Memory B cell (primary cell): Measurements from ENCODE around the gene TRIM58.
A peak's percentile ranks its signal among the peaks of the same experiment; 100 is the strongest.

Source experiments
- ATAC-seq: fragments of 150-1000 bp; cut with Tn5 transposase; 2 replicates; pipeline ENCODE4 v1.10.0; 2021; ENCODE audit warnings: low read depth, mild to moderate bottlenecking, moderate library complexity
- DNase-seq, 2 donors: peaks; one replicate each; pipeline ENCODE4 v3.0.0; 2022; ENCODE audit warnings: low spot score in 2 of 2
- H3K27ac Mint-ChIP-seq: one replicate; pipeline ENCODE4 v1.8.0; 2022; ENCODE audit warnings: mild to moderate bottlenecking, moderate library complexity, mixed read lengths
- H3K27me3 Mint-ChIP-seq: one replicate; pipeline ENCODE4 v1.8.0; 2022; ENCODE audit warnings: mixed read lengths
- H3K36me3 Mint-ChIP-seq: one replicate; pipeline ENCODE4 v1.8.0; 2022; ENCODE audit warnings: mild to moderate bottlenecking, mixed read lengths
- H3K4me1 Mint-ChIP-seq: one replicate; pipeline ENCODE4 v1.8.0; 2022; ENCODE audit warnings: mixed read lengths
- H3K4me3 Mint-ChIP-seq: one replicate; pipeline ENCODE4 v1.8.0; 2022; ENCODE audit warnings: mild to moderate bottlenecking, moderate library complexity, mixed read lengths
- H3K9me3 Mint-ChIP-seq: one replicate; pipeline ENCODE4 v1.8.0; 2022; ENCODE audit warnings: mixed read lengths

Gene TRIM58

DNA sequence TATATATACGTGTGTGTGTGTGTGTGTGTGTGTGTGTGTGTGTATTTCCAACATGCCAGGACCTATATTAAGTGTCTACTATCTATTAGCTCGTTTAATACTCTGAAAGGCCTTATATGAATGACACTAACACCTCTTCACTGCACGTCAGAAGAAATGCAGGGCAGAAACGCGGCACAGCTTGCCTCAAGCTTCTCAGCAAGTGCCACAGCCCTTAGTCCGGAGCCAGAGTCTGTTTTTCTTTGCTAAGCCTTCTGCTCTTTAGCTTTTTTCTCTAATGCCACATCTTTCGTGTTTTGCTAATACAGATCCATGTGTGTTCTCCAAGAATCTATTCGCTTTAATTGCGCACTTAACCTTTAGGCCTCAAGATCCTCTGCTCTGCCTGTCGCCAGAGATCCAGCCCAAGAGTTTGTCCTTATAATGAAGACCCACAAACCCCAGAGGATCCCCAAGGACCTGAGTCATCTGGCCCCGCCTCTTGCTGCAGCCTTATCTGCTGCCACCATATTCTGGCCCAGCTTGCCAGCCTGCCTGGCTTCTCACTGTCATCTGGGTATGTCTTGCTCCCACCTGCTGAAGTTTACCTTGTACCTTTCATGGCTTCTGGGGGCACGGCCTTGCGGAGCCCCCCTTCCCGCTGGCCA is 2.0 kb upstream of the TRIM58 start:
- ATAC-seq = no peak
- Mint-ChIP-seq H3K4me1 (peaks cover 6% of the 10 kb centered on the region), H3K27ac (no peak overlapping the region), H3K27me3 (peaks cover 15% of the 10 kb centered on the region), H3K4me3 (no peak overlapping the region), H3K9me3 (peaks cover 3% of the 10 kb centered on the region), H3K36me3 (no peaks in the 10 kb centered on the region)
- no peak for DNase-seq

DNA sequence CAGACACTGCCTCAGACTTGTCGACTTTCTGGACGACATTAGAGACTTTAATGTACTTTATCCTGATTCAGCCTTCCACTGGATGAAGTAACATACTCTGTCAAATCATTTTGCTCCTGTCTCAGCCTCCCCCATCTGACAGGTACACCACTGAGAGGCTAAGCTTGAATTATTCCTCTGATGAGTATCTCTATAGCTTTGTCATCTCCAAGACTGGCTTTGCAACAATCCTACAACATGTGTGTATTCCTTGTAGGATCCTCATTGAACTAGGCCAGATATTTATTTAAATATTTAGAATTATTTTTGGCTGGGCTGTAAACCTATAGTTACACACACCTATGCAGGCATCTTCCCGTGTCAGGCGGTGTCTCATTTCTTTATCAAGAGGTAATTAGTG is 1.1 kb upstream of the TRIM58 start:
- Mint-ChIP-seq H3K27me3 (peaks cover 15% of the 10 kb centered on the region), H3K4me3 (no peak overlapping the region)

DNA sequence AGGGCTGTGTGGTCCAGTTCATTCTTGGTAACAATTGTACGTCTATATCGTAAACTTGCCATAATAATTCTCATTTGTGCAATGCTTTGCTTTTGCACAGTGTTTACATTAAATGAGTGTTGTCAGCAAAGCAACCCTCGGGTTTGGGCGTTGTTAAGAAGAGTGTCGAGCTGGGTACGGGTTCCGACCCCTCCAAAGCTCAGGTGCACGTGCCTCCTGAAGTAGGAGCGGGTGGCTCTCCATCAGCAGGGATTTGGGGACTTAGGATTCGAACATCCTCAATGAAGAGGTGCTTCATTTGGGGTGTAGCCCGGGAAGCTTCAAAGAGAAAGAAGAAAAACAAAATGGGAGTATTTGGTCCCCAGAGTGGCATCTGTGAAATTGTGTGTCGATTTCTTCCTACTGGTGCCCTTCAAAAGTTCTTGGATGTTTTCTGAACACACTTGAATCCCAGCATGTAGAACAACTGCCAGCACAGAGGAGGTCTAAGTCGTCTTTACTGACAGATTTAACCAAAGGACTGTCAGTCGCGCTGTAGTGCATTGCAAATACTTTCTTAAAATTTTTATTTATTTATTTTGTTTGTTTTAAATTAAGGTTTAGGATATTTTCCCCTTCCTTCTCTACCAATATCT is 1.1 kb downstream of the TRIM58 start:
- Mint-ChIP-seq H3K9me3 (peaks cover 3% of the 10 kb centered on the region), H3K4me3 (peak overlapping the region; percentile 76), H3K27ac (no peak overlapping the region), H3K4me1 (peaks cover 6% of the 10 kb centered on the region), H3K36me3 (no peaks in the 10 kb centered on the region), H3K27me3 (peaks cover 17% of the 10 kb centered on the region)
- peak in 1 of 2 donors; percentile 11 for DNase-seq
- ATAC-seq = no peak

More for the DNA sequence above, 1.1 kb upstream of the TRIM58 start:
- Mint-ChIP-seq H3K36me3 (no peaks in the 10 kb centered on the region), H3K4me1 (peaks cover 6% of the 10 kb centered on the region), H3K9me3 (peaks cover 3% of the 10 kb centered on the region), H3K27ac (no peak overlapping the region)
- DNase-seq (no peak), ATAC-seq (no peak)

DNA sequence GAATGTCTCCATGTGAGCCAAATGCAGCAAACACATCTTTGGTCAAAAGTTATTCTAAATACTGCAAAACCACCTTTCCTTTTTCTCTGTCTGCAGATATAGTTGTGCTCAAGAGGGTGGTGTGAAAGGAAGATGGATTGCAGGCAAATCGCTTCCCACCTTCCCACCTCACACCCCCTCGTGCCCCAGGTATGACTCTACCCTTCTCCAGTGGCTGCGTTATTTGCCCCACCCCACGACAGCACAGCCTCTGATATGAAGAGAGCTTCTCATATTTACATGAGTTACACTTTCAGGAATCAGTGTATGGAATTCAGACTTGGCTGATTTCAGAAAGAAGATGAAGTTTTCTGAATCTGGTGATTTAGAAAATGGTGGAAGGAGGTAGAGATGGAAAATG is 5.8 kb downstream of the TRIM58 start:
- Mint-ChIP-seq H3K4me1 (peaks cover 5% of the 10 kb centered on the region), H3K36me3 (no peaks in the 10 kb centered on the region), H3K27ac (no peak overlapping the region), H3K9me3 (no peaks in the 10 kb centered on the region), H3K4me3 (no peak overlapping the region), H3K27me3 (peaks cover 14% of the 10 kb centered on the region)
- ATAC-seq (no peak), DNase-seq (no peak)

DNA sequence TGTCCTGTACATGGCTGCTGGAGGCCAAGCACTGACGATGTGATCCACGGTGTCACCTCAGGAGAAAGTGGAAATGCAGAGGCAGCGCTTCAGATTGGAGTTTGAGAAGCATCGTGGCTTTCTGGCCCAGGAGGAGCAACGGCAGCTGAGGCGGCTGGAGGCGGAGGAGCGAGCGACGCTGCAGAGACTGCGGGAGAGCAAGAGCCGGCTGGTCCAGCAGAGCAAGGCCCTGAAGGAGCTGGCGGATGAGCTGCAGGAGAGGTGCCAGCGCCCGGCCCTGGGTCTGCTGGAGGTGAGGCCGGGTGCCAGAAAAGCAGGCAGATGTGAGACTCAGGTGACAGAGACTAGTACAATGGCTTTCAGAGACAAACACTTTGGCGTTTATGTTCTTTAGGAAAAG is 7.7 kb downstream of the TRIM58 start:
- DNase-seq (no peak), ATAC-seq (no peak)
- no peak overlapping the region for H3K4me3 Mint-ChIP-seq
- no peaks in the 10 kb centered on the region for H3K36me3 Mint-ChIP-seq
- peaks cover 8% of the 10 kb centered on the region for H3K27me3 Mint-ChIP-seq
- peaks cover 1% of the 10 kb centered on the region for H3K9me3 Mint-ChIP-seq
- no peak overlapping the region for H3K27ac Mint-ChIP-seq
- no peaks in the 10 kb centered on the region for H3K4me1 Mint-ChIP-seq

DNA sequence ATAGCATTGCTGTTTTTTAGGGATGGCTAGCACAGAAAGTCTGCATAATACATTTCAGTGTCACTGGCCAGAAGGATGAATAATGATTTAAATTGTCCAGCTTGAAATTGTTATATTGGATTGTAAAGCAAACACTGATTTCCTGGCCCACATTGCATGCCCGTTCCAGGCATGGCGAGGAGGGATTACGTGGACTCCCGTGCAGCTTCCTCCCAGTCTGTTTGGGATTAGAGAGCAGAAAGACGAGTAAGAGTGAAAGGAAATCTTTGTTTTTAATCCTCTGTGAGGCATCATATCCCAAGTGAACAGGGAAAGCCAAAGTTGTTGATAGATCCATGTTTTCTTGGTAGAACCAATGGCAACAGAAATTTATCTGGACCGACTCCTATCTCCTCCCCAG is 8.4 kb downstream of the TRIM58 start:
- H3K9me3 Mint-ChIP-seq = peaks cover 4% of the 10 kb centered on the region
- H3K36me3 Mint-ChIP-seq = no peaks in the 10 kb centered on the region
- H3K4me3 Mint-ChIP-seq = no peak overlapping the region
- H3K27ac Mint-ChIP-seq = no peak overlapping the region
- DNase-seq = no peak
- no peak for ATAC-seq
- peaks cover 8% of the 10 kb centered on the region for H3K27me3 Mint-ChIP-seq
- no peaks in the 10 kb centered on the region for H3K4me1 Mint-ChIP-seq

DNA sequence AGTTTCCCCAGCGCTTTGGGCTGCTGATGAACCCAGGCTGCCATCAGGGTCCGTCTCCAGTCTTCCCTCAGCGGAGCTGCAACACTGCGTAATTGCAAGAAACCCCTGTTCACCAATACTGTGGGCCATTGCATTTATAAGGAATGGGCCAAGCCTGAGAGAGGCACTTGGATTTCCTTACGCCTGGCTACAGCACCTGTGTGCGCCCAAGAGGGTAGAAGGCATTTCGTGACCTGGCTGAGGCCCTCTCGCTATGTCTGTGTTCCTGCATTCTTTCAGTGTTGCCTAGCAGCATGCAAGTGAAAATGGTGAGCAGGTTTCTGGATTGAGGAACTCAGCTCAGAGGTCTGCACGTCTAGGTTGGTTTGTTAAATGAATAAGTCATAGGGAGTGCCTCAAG is 26.4 kb downstream of the TRIM58 start:
- DNase-seq = no peak
- H3K4me1 Mint-ChIP-seq = no peaks in the 10 kb centered on the region

DNA sequence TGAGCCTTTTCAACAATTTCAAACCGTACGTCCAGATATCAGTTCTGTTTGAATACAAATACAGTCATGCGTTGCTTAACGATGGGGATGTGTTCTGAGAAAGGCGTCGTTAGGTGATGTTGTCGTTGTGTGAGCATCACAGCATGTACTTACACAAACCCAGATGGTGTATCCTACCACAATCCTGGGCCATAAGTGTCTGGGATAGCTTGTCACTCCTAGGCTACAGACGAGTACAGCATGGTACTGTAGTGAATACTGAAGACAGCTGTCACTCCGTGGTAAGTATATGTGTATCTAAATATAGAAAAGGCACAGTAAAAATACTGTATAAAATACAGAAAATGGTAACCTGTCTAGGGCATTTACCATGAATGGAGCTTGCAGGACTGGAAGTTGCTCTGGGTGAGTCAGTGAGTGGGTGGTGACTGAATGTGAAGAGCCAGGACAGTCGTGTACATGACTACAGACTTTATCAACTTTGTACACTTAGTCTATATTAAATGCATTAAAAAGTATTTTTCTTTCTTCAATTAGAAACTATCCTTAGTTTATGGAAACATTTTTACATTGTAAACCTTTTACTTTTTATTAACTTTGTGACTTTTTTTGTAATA is 27.9 kb downstream of the TRIM58 start:
- no peaks in the 10 kb centered on the region for H3K36me3 Mint-ChIP-seq
- H3K4me1 Mint-ChIP-seq = no peaks in the 10 kb centered on the region
- no peak for DNase-seq
- no peaks in the 10 kb centered on the region for H3K9me3 Mint-ChIP-seq
- no peak overlapping the region for H3K27ac Mint-ChIP-seq
- H3K27me3 Mint-ChIP-seq = no peaks in the 10 kb centered on the region
- ATAC-seq = no peak
- no peak overlapping the region for H3K4me3 Mint-ChIP-seq

More for the DNA sequence above, 26.4 kb downstream of the TRIM58 start:
- no peak for ATAC-seq
- peaks cover 2% of the 10 kb centered on the region for H3K27me3 Mint-ChIP-seq
- no peak overlapping the region for H3K4me3 Mint-ChIP-seq
- no peaks in the 10 kb centered on the region for H3K36me3 Mint-ChIP-seq
- peaks cover under 1% of the 10 kb centered on the region for H3K9me3 Mint-ChIP-seq
- no peak overlapping the region for H3K27ac Mint-ChIP-seq

DNA sequence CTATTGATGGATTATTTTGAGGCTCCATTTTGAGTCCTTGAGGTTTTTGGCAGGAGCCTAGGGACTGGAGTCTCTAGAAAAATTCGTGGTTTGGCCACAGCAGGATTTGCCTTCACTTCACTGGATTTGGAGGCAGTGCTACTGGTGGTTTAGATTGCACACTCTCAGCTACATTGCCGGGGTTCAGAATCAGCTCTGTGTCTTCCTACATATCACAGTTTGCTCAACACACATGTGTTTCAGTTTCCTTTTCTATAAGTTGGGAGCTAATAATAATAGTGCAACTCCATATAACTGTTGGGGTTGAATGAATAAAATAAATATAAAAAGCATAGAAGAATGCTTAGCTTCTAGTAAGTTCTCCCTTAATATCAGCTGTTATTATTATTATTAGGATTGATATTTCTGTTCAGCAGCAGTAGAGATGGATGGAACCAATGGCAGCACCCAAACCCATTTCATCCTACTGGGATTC is 38.2 kb downstream of the TRIM58 start, which contains the start of gene OR2W3:
Gene OR2W3, plus strand, starts transcription at position 425 of the 475 bp plus-strand sequence. Its CDS starts 0 bp downstream, at position 425.
- no peak within 1 kb of the TSS for H3K4me3 Mint-ChIP-seq
- H3K27me3 Mint-ChIP-seq = peaks cover 1% of the 10 kb centered on the region
- no peaks in the 10 kb centered on the region for H3K4me1 Mint-ChIP-seq
- ATAC-seq = no peak
- H3K27ac Mint-ChIP-seq = no peak within 1 kb of the TSS
- no peaks in the 10 kb centered on the region for H3K36me3 Mint-ChIP-seq
- H3K9me3 Mint-ChIP-seq = peaks cover 3% of the 10 kb centered on the region
- DNase-seq = no peak

DNA sequence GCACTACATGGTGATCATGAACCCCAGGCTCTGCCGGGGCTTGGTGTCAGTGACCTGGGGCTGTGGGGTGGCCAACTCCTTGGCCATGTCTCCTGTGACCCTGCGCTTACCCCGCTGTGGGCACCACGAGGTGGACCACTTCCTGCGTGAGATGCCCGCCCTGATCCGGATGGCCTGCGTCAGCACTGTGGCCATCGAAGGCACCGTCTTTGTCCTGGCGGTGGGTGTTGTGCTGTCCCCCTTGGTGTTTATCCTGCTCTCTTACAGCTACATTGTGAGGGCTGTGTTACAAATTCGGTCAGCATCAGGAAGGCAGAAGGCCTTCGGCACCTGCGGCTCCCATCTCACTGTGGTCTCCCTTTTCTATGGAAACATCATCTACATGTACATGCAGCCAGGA is 39.0 kb downstream of the TRIM58 start:
- no peak for DNase-seq
- no peak overlapping the region for H3K27ac Mint-ChIP-seq
- H3K9me3 Mint-ChIP-seq = peaks cover 3% of the 10 kb centered on the region
- H3K4me1 Mint-ChIP-seq = no peaks in the 10 kb centered on the region
- H3K27me3 Mint-ChIP-seq = peaks cover 1% of the 10 kb centered on the region
- H3K36me3 Mint-ChIP-seq = no peaks in the 10 kb centered on the region
- no peak overlapping the region for H3K4me3 Mint-ChIP-seq
- no peak for ATAC-seq

DNA sequence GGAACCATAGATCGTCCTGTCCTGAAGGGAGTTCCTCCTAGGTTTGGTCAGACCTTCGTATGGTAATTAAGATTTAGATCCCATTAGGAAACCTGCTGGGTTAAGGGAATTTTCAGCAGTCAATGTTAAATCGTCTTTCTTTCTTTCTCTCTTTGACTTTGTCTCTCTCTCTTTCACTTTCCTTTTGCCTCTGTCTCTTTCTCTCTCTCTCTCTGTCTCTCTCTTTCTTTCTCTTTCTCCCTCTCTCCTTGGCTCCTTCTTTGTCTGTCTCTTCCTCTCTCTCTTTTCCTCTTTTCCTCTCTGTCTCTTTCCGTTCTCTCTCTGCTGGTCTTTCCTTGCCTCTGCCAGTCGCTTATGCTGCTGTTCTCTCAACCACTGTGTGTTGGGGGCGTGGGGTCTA is 47.1 kb downstream of the TRIM58 start:
- Mint-ChIP-seq H3K36me3 (peaks cover 4% of the 10 kb centered on the region), H3K27me3 (peaks cover 3% of the 10 kb centered on the region), H3K9me3 (peaks cover 9% of the 10 kb centered on the region), H3K4me1 (peaks cover 15% of the 10 kb centered on the region), H3K27ac (no peak overlapping the region), H3K4me3 (no peak overlapping the region)
- no peak for DNase-seq
- no peak for ATAC-seq

DNA sequence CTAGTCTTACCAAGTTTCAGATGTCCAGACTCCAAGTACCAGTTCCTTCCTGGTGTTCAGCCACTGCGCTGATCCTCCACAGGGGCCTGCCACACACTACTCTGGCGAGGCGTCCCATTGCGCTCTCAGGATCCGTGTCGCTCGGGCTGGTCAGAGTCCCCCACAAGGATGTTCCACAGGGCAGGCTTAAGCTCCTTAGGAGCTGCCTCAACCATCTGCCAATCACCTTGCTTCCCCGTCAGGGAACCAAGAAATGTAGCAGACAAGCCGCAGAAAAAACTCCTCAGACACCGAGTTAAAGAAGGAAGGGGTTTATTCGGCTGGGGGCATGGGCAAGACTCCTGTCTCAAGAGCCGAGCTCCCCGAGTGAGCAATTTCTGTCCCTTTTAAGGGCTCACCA is 48.2 kb downstream of the TRIM58 start:
- Mint-ChIP-seq H3K27ac (no peak overlapping the region), H3K9me3 (peaks cover 9% of the 10 kb centered on the region), H3K4me3 (no peak overlapping the region), H3K36me3 (peaks cover 4% of the 10 kb centered on the region), H3K27me3 (peaks cover 3% of the 10 kb centered on the region), H3K4me1 (peaks cover 15% of the 10 kb centered on the region)
- DNase-seq (no peak), ATAC-seq (no peak)

DNA sequence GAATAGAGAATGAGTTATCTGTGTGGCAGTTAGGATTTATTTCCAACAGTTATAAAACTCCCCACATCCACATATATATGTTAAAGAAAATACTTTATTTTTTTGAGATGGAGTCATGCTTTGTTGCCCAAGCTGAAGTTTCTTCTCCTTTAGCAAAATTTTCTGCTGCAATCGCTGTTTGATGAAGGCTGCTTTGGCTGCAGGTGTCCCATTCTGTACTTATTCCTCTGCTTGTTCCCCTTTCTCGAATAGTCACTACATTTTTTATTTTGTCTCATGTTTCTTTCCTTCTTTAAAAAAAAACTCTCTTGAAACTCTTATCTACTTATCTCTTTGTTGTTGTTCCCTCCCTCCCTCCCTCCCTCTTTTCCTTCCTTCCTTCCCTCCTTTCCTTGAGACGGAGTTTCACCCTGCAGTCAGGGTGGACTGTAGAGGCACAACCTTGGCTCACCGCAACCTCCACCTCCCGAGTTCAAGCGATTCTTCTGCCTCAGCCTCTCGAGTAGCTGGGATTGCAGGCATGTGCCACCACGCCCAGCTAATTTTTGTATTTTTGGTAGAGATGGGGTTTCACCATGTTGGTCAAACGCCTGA is 49.0 kb downstream of the TRIM58 start:
- Mint-ChIP-seq H3K4me3 (peak overlapping the region; percentile 79), H3K27ac (peak overlapping the region; percentile 51), H3K36me3 (peaks cover 4% of the 10 kb centered on the region), H3K9me3 (peaks cover 9% of the 10 kb centered on the region), H3K27me3 (peaks cover 3% of the 10 kb centered on the region), H3K4me1 (peaks cover 15% of the 10 kb centered on the region)
- ATAC-seq = peak; percentile 48
- DNase-seq = no peak

DNA sequence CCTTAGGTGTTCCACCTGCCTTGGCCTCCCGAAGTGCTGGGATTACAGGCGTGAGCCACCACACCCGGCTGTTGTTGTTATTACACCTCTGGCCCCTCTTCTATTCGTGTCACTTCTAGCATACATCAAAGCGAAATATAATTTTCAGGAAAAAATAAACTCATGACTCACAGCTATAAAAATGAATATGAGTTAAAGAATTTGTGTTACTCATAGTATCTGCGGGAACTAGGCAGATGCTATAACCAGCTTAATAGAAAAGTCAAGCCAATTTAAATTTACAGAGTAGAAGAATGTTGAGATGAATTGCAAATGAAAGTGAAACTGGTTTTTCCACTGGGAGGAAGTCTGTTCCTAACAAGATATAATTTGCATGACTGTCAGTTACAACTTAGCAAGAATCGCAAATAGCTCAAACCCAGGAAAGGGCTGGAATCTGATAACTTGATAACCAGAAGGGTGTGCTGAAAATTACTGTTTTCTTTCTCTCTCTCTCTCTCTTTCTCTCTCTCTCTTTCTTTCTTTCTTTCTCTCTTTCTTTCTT is 49.6 kb downstream of the TRIM58 start:
- Mint-ChIP-seq H3K36me3 (peaks cover 4% of the 10 kb centered on the region), H3K4me1 (peaks cover 15% of the 10 kb centered on the region), H3K9me3 (peaks cover 9% of the 10 kb centered on the region), H3K4me3 (peak overlapping the region; percentile 79), H3K27me3 (peaks cover 3% of the 10 kb centered on the region), H3K27ac (peak overlapping the region; percentile 51)
- DNase-seq (no peak), ATAC-seq (peak; percentile 42)
